Measurements from ENCODE around the gene BTBD10.

DNA sequence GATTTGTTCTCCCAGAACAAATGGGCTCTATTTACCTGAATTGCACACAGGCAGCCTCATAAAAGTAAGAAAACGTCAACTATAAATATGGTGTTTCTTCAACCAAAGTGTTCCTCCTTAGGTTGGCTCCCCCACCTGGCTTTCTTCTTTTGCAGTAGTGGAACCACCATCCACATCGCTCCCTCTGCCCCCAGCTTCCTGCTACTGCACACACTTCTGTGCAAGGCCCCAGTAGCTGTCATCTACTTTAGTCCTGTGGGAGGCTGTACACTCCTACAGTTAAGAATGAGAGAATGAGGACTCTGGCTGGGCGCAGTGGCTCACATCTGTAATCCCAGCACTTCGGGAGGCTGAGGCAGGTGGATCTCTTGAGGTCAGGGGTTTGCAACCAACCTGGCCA is 95.9 kb downstream of the BTBD10 start:
- TF ChIP-seq CTCF (IDR thresholded peaks at IDR 0.05; ENCODE audit: low read depth, low read length, missing input control) (no peak), YY1 (IDR thresholded peaks at IDR 0.05) (no peak), REST (IDR thresholded peaks at IDR 0.05) (no peak), RXRA (IDR thresholded peaks at IDR 0.05) (no peak), GABPA (IDR thresholded peaks at IDR 0.05 in 1 of 2, conservative IDR thresholded peaks at IDR 0.05 in 1 of 2) (no peak), HNF4A (conservative IDR thresholded peaks at IDR 0.05) (no peak), SP1 (IDR thresholded peaks at IDR 0.05) (no peak), FOXA1 (IDR thresholded peaks at IDR 0.05) (no peak), EGR1 (IDR thresholded peaks at IDR 0.05; ENCODE audit: low read depth in 2 of 2) (no peak), NR2F2 (IDR thresholded peaks at IDR 0.05) (no peak), TAF1 (conservative IDR thresholded peaks at IDR 0.05) (no peak)
- TF ChIP-seq, protein P1, sequence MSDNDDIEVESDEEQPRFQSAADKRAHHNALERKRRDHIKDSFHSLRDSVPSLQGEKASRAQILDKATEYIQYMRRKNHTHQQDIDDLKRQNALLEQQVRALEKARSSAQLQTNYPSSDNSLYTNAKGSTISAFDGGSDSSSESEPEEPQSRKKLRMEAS (IDR thresholded peaks at IDR 0.05) = no peak
